OCI-LY1 (cell line): ENCODE measurements around the gene AKIRIN2.
A peak's percentile ranks its signal among the peaks of the same experiment; 100 is the strongest.
"Not testable (repeated sequence)": the region's sequence is repeated elsewhere in the genome, so short reads cannot be mapped to it uniquely, and the experiment has no call there.

Experiments used
- H2AFZ ChIP-seq: fragments of 200-600 bp; sonication (generic), shearing (Covaris generic); 2 replicates; pipeline ENCODE4 v1.6.0; 2014; ENCODE audit warnings: antibody characterized with exemption, mild to moderate bottlenecking, low read length
- H3F3A ChIP-seq: fragments of 200-600 bp; sonication (generic), shearing (Covaris generic); 2 replicates; pipeline ENCODE4 v1.6.0; 2014; ENCODE audit warnings: mild to moderate bottlenecking, antibody characterized with exemption, low read length, moderate library complexity; ENCODE audit not compliant: insufficient read depth
- H3K27ac ChIP-seq: fragments of 200-600 bp; sonication (generic); 2 replicates; pipeline ENCODE4 v1.5.1; 2014; ENCODE audit warnings: low read length, mixed run types, mild to moderate bottlenecking, low read depth; ENCODE audit not compliant: poor library complexity, severe bottlenecking
- H3K27me3 ChIP-seq: fragments of 200-600 bp; sonication (generic); 2 replicates; pipeline ENCODE4 v1.6.0; 2014; ENCODE audit warnings: antibody characterized with exemption, mild to moderate bottlenecking, low read length, moderate library complexity; ENCODE audit not compliant: insufficient read depth
- H3K36me3 ChIP-seq: fragments of 200-600 bp; sonication (generic); 2 replicates; pipeline ENCODE4 v1.6.1; 2014; ENCODE audit warnings: mild to moderate bottlenecking, antibody characterized with exemption, low read length, moderate library complexity, mixed read lengths; ENCODE audit not compliant: insufficient read depth
- H3K4me1 ChIP-seq: fragments of 200-600 bp; sonication (generic); 2 replicates; pipeline ENCODE4 v1.5.1; 2014; ENCODE audit warnings: mild to moderate bottlenecking, low read length, moderate library complexity; ENCODE audit not compliant: insufficient read depth, severe bottlenecking
- H3K4me2 ChIP-seq: fragments of 200-600 bp; sonication (generic), shearing (Covaris generic); 2 replicates; pipeline ENCODE4 v1.6.1; 2014; ENCODE audit warnings: low read length
- H3K4me3 ChIP-seq: fragments of 200-600 bp; sonication (generic); 2 replicates; pipeline ENCODE4 v1.5.1; 2014; ENCODE audit warnings: low read length, low read depth, mild to moderate bottlenecking, mixed read lengths; ENCODE audit not compliant: poor library complexity, severe bottlenecking
- H3K79me2 ChIP-seq: fragments of 200-600 bp; shearing (Covaris generic); 2 replicates; pipeline ENCODE4 v1.6.1; 2016; ENCODE audit warnings: mixed run types, low read length, mixed read lengths; ENCODE audit not compliant: insufficient read depth
- H3K9ac ChIP-seq: fragments of 200-600 bp; sonication (generic), shearing (Covaris generic); 2 replicates; pipeline ENCODE4 v1.6.1; 2014; ENCODE audit warnings: mild to moderate bottlenecking, low read length, mixed read lengths
- H3K9me2 ChIP-seq: fragments of 200-600 bp; sonication (generic), shearing (Covaris generic); 2 replicates; pipeline ENCODE4 v1.6.1; 2014; ENCODE audit warnings: low read depth, mild to moderate bottlenecking, low read length, mixed read lengths
- H3K9me3 ChIP-seq: fragments of 200-600 bp; shearing (Covaris generic); 2 replicates; pipeline ENCODE4 v1.6.1; 2014; ENCODE audit warnings: low read length, mixed read lengths
- H4K20me1 ChIP-seq: fragments of 200-600 bp; sonication (generic), shearing (Covaris generic); 2 replicates; pipeline ENCODE4 v1.6.0; 2016; ENCODE audit warnings: mild to moderate bottlenecking, low read length; ENCODE audit not compliant: insufficient read depth
- EZH2 ChIP-seq: fragments of 200-600 bp; sonication (generic), shearing (Covaris generic); IDR thresholded peaks from 2 replicates; pipeline ENCODE4 v1.8.0; 2017; ENCODE audit warnings: borderline replicate concordance, mixed run types, mild to moderate bottlenecking, antibody characterized with exemption, low read length, moderate library complexity, mixed read lengths
- TF ChIP-seq, protein P1 (sequence below): fragments of 200-600 bp; sonication (generic), shearing (Covaris generic); IDR thresholded peaks from 2 replicates; pipeline ENCODE4 v1.5.1; 2017; ENCODE audit warnings: mild to moderate bottlenecking, antibody characterized with exemption, low read length, moderate library complexity, mixed read lengths

AKIRIN2 gene

DNA sequence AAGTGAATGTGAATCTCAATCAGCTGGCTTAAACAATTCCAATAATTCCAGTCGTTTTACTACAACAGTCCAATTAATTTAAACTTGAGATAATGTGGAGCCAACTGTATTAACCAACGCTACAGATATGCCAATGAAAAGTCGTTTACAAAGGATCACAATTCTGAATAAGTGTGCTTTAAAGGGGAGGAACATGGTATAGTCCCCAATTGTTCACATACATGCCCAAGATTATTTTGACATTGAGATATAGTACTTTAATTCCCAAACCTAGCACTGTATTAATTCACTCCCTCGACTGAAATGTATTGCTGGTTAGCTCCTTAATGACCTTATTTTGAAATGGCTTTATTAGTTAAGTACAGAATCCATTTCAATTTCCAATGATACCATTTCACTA, 2.5 kb downstream of the AKIRIN2 start:
- H3K27me3 ChIP-seq = no peaks in the 10 kb centered on the region
- no peaks in the 10 kb centered on the region for H3F3A ChIP-seq
- H3K79me2 ChIP-seq = peaks cover 70% of the 10 kb centered on the region
- peaks cover 32% of the 10 kb centered on the region for H3K36me3 ChIP-seq
- no peaks in the 10 kb centered on the region for H3K9me3 ChIP-seq
- 0 out of 2 replicates have a peak, but pooled peaks cover 5% of the 10 kb centered on the region for H4K20me1 ChIP-seq
- H3K27ac ChIP-seq = no peak overlapping the region
- TF ChIP-seq EZH2 = no peak
- peaks cover 65% of the 10 kb centered on the region for H3K4me1 ChIP-seq
- H3K9me2 ChIP-seq = no peaks in the 10 kb centered on the region
- no peak overlapping the region for H2AFZ ChIP-seq
- peak overlapping the region; percentile 92 for H3K9ac ChIP-seq
- peak overlapping the region; percentile 97 for H3K4me3 ChIP-seq
- H3K4me2 ChIP-seq = peak overlapping the region; percentile 81

DNA sequence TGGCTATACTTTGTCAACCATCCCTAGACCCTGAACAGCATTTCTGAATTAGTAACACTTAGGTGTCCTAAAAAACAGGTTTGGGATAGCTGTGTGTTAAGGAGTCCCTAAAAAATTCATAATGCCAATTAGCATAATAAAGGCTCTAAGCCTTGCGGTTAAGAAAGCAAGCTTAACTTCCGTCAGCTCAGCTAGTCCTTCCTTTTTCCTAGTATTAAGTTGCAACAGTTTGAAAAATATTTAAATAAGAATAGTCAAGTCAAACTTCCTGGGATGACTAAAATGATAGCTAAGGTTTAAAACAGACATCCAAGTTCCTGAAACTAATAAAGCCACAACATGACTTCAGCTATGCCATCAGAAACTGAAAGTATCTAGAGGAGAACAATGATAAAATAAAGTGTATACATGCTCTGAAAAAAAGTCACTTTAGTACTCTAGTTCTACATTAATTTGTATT, 3.5 kb downstream of the AKIRIN2 start:
- Histone ChIP-seq H2AFZ (no peak overlapping the region), H3K27me3 (no peaks in the 10 kb centered on the region), H3K9ac (peak overlapping the region; percentile 92), H3K4me2 (peak overlapping the region; percentile 81), H3K4me3 (peak overlapping the region; percentile 97), H3K27ac (peak overlapping the region; percentile 41), H3K36me3 (peaks cover 32% of the 10 kb centered on the region), H3K9me2 (no peaks in the 10 kb centered on the region), H3K9me3 (no peaks in the 10 kb centered on the region), H4K20me1 (0 out of 2 replicates have a peak, but pooled peaks cover 5% of the 10 kb centered on the region), H3K79me2 (peaks cover 80% of the 10 kb centered on the region), H3F3A (no peaks in the 10 kb centered on the region), H3K4me1 (peaks cover 72% of the 10 kb centered on the region)
- TF ChIP-seq EZH2 = no peak
- TF ChIP-seq, protein P1, sequence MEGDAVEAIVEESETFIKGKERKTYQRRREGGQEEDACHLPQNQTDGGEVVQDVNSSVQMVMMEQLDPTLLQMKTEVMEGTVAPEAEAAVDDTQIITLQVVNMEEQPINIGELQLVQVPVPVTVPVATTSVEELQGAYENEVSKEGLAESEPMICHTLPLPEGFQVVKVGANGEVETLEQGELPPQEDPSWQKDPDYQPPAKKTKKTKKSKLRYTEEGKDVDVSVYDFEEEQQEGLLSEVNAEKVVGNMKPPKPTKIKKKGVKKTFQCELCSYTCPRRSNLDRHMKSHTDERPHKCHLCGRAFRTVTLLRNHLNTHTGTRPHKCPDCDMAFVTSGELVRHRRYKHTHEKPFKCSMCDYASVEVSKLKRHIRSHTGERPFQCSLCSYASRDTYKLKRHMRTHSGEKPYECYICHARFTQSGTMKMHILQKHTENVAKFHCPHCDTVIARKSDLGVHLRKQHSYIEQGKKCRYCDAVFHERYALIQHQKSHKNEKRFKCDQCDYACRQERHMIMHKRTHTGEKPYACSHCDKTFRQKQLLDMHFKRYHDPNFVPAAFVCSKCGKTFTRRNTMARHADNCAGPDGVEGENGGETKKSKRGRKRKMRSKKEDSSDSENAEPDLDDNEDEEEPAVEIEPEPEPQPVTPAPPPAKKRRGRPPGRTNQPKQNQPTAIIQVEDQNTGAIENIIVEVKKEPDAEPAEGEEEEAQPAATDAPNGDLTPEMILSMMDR = no peak

DNA sequence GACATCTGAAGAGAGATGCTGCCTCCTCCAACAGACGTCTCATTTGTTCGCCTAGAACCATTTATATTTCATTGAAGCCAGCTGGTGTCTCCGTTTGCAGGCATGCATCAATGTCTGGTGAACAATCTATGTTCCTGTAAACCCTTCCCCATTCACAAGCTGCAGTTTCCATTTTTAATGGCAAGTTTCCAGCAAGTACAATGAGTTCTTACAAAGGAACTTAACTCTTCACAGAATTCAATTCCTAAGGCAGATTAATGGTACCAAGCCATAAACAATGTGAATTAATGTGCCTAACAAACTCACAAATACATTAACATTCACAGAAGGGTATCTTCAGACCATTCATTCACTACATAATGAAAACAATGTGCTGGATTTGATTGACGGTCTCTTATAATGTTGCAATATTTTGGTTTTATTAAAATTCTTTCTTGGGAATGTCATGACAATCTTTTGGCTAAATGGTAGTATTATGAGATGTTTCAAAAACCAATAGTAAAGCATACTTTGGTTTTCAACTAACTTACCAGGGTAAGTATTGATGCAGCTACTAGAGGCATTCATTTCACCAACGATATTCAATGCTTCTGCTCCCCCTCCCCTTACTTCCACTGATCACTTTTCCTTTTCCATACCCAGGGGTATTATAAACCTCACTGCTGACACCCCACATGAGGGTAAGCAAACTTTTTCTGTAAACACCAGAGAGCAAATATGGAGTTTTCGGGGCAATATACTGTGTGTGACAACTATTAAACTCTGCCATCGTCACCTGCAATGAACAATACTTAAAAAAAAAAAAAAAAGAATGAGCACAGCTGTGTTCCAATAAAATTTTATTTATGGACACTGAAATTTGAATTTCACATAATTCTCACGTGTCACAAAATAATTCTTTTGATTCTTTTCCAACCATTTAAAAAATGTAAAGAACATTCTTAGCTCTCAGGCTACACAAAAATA, 4.2 kb downstream of the AKIRIN2 start:
- TF ChIP-seq, protein P1 = no peak
- TF ChIP-seq EZH2 = no peak
- H3K9ac ChIP-seq = peak overlapping the region; percentile 92
- H3F3A ChIP-seq = no peaks in the 10 kb centered on the region
- peaks cover 87% of the 10 kb centered on the region for H3K79me2 ChIP-seq
- H3K4me2 ChIP-seq = peak overlapping the region; percentile 81
- no peaks in the 10 kb centered on the region for H3K9me2 ChIP-seq
- H3K4me3 ChIP-seq = peak overlapping the region; percentile 97
- H2AFZ ChIP-seq = no peak overlapping the region
- peaks cover 75% of the 10 kb centered on the region for H3K4me1 ChIP-seq
- no peaks in the 10 kb centered on the region for H3K9me3 ChIP-seq
- peak overlapping the region; percentile 41 for H3K27ac ChIP-seq
- no peaks in the 10 kb centered on the region for H3K27me3 ChIP-seq
- H3K36me3 ChIP-seq = peaks cover 32% of the 10 kb centered on the region
- 0 out of 2 replicates have a peak, but pooled peaks cover 5% of the 10 kb centered on the region for H4K20me1 ChIP-seq

DNA sequence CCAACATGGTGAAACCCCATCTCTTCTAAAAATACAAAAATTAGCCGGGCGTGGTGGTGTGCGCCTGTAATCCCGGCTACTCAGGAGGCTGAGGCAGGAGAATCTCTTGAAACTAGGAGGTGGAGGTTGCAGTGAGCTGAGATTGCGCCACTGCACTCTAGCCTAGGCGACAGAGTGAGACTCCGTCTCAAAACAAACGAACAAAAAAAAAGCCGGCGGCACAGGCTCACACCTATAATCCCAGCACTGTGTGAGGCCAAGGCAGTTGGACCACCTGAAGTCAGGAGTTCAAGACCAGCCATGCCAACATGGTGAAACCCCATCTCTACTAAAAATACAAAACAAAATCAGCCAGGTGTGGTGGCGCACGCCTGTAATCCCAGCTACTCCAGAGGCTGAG, 5.2 kb downstream of the AKIRIN2 start:
- peak overlapping the region; percentile 81 for H3K4me2 ChIP-seq

More for the DNA sequence above, 5.2 kb downstream of the AKIRIN2 start:
- not testable (repeated sequence) for H4K20me1 ChIP-seq, H3K27me3 ChIP-seq, H3K27ac ChIP-seq, H3F3A ChIP-seq, H3K9ac ChIP-seq, H3K9me2 ChIP-seq, H2AFZ ChIP-seq, H3K9me3 ChIP-seq
- peaks cover 98% of the 10 kb centered on the region for H3K79me2 ChIP-seq
- H3K36me3 ChIP-seq = peaks cover 32% of the 10 kb centered on the region
- peaks cover 82% of the 10 kb centered on the region for H3K4me1 ChIP-seq
- H3K4me3 ChIP-seq = peak overlapping the region; percentile 97
